GM12873 (cell line): ENCODE data around the gene ARRB1.

ENCODE experiments used
- TF ChIP-seq, protein P1 (sequence below): IDR thresholded peaks from 2 replicates; pipeline ENCODE4 v1.5.1; 2012; ENCODE audit warnings: low read depth, mild to moderate bottlenecking, moderate library complexity, low read length, control low read depth; ENCODE audit not compliant: insufficient read depth; ENCODE audit errors: missing control alignments

Gene ARRB1

DNA sequence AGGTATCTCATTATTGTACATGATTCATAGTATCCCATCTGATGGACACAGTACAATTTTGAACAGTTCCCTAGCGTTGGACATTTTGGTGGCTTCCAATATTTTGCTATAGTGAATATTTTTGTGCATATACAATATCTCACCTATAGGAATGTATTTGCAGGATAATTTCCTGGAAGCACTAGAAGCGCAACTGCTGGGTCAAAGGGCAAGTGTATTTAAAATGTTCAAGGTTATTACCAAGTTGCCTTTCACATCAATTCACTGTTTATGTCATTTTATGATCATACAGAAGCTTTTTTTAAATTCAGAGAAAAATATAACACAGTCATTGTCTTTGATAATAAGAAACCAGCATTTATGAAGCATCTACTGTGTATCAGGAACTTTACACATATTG, 28.8 kb upstream of the ARRB1 start:
- TF ChIP-seq, protein P1, sequence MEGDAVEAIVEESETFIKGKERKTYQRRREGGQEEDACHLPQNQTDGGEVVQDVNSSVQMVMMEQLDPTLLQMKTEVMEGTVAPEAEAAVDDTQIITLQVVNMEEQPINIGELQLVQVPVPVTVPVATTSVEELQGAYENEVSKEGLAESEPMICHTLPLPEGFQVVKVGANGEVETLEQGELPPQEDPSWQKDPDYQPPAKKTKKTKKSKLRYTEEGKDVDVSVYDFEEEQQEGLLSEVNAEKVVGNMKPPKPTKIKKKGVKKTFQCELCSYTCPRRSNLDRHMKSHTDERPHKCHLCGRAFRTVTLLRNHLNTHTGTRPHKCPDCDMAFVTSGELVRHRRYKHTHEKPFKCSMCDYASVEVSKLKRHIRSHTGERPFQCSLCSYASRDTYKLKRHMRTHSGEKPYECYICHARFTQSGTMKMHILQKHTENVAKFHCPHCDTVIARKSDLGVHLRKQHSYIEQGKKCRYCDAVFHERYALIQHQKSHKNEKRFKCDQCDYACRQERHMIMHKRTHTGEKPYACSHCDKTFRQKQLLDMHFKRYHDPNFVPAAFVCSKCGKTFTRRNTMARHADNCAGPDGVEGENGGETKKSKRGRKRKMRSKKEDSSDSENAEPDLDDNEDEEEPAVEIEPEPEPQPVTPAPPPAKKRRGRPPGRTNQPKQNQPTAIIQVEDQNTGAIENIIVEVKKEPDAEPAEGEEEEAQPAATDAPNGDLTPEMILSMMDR: no peak

DNA sequence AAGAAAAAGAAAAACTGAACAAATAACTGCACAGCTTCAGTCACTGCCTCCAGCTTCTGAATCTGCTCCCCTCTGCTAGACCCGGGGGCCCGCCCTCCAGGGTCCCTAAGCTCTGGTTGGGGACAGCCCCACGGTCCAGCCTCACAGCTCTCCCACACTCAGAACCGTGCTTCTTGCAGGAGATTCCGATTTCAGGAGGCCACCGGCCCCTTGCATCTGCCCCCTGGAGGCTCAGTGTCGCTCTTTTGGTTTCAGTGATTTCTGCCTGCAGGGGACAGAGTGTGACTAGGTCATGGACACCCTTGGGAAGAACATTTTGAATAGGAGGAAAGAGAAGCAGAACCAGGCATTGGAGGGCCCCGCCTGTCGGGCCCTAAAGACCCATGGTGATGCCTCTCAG, 24.7 kb upstream of the ARRB1 start:
- TF ChIP-seq, protein P1: no peak

DNA sequence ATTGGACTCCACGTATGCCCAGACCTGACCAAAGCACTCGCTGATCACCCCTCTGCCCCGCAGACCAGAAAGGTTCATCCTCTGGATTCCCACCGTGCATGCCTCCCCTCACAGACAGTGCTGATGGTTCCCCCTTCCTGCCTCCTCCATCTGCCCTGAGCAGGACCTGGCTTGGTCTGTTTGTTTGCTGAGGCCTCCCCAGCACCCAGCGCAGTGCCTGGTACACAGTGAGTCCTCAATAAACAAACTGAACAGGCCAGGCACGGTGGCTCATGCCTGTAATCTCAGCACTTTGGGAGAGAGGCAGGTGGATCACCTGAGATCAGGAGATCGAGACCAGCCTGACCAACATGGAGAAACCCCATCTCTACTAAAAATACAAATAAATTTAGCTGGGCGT, 24.2 kb upstream of the ARRB1 start:
- TF ChIP-seq, protein P1: no peak

DNA sequence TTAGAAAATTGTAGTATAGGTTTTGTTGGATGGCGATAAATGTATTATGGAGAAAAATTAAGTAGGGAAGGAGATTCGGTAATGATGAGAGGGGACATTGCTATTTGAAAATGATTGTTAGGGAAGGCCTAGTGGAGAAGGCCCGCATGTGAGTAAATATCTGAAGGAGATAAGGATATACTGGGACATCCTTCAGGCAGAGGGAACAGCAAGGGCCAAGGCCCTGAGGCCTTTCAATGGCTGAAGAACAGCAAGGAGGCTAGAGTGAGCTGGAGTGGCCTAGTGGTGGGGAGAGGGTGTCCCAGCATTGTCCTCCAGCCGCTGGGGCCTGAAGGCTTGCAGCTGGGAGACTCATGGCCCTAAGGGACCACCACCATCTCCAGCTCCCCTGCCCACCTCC, 23.2 kb upstream of the ARRB1 start:
- TF ChIP-seq, protein P1: no peak

DNA sequence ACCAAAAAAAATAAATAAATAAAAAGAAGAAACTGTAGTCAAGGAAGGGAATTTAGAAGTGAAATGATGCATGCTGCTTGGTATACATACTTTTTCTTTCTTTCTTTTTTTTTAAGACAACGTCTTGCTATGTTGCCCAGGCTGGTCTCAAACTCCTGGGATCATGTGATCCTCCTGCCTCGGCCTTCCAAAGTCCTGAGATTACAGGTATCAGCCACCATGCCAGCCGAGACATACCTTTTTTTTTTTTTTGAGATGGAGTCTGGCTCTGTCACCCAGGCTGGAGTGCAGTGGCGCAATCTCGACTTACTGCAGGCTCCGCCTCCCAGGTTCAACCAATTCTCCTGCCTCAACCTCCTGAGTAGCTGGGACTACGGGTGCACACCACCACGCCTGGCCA, 21.7 kb upstream of the ARRB1 start:
- TF ChIP-seq, protein P1: no peak

DNA sequence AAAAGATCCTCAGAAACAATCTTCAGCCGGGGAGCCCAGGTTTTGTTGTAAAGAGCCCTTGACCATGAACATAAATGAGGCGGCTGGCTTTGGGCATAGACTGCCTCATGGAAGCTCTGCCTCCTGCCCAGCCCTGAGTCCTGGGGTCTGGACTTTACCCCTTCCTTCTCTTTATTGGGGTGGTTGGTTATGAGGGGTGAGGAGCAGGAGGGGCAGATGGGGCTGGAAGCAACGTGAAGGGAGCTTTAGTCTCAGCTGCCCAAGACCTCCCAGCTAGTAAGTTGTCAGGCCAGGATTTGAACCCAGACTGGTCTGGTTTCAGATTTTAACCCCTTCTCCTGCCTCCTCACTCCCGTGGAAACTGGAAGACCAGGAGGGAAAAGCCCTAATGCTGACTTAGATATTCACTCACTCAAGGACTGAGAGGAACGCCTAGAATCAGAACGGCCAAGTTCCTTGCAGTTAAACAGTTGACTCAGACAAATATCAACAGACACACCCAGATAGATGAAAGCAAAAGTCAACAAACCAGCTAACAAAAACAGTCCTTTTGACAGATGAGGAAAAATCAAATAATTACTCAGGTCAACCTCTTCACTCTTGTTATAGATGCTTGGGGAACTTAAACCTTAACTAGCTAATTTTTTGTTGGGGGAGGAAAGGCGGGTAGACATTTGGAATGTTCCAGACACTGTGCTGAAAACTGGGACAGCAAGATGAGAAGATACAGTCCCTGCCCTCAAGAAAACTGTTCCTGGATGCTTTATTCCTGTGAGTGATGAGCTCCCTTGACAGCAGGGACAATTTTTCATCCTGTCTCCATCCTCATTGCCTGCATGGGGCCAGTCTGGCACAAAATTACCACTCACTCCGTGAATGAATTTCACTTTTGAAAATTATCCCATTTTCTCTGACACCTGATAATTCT, 20.8 kb upstream of the ARRB1 start:
- TF ChIP-seq, protein P1: no peak

DNA sequence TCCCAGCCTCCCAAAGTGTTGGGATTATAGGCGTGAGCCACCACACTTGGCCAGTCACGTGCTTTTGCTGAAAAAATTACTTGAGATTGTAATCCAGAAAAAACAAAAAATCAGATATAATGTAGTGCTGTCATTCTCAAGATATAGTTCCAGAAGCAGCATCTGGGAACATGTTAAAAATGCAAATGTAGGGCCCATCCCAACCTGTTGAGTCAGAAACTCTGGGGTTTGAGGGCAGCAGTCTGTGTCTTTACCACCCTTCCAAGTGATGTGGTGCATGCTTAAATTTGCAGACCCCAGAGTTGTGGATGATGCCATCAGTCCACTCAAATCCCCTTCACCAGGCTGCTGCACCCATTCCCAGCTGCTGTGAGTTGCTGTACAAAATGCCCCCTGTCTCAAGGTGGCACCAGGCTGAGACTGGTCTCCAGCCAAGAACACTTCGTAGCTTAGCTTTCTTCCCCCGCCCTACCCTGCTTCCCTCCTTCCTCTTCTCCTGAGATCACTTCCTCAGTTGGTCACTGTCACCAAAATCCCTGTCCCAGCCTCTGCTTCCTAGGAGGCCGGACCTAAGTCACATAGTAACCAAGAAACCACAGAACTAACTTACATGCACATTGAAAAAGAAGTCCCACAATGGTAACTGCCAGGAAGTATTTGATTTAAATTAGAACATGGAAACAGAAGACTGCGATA, 18.2 kb upstream of the ARRB1 start:
- TF ChIP-seq, protein P1: no peak
